Fibroblast of lung (primary cell): Measurements from ENCODE around the gene CATSPERD.

Experiments used
- EZH2 ChIP-seq: IDR thresholded peaks from 2 replicates; pipeline ENCODE4 v1.5.1; 2012; ENCODE audit warnings: low read length, control low read depth, mild to moderate bottlenecking; ENCODE audit errors: missing control alignments
- TF ChIP-seq, protein P1 (sequence below), 2 donors: IDR thresholded peaks in 1 of 2; conservative IDR thresholded peaks in 1 of 2; 1 replicate in 1 of 2; 2 replicates in 1 of 2; pipeline ENCODE4 v1.5.1; 2011 to 2012; ENCODE audit warnings: low read length in 2 of 2, control low read depth in 1 of 2, inconsistent platforms in 1 of 2, low read depth in 1 of 2, mild to moderate bottlenecking in 1 of 2

DNA sequence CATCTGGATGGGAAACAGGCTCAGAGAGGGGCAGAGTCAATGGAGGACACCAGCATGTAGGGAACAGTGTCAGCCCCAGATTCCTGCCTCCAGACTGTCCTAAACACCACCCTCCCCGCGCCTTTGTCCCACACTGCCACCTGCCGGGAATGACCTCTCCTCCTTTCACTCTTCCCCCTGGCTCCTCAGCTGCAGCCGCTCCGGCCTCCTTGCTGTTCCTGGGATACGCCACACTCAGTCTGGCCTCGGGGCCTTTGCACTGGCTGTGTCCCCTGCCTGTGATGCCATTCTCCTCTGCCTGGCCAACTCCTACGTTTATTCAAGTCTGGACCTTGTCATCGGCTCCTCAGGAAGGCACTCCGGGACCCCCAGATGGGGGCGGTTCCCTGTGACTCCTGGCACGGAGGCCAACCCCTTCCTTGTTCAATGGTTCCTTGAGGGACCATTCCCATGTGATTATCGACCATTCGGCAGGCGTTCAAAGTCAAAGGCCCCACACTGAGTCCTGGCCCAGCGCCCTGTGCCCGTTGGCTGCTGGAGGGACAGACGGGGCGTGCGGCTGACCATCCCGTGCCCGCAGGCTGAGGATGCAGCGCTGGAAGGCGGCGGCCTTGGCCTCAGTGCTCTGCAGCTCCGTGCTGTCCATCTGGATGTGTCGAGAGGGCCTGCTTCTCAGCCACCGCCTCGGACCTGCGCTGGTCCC, 103.3 kb downstream of the CATSPERD start:
- TF ChIP-seq, protein P1, sequence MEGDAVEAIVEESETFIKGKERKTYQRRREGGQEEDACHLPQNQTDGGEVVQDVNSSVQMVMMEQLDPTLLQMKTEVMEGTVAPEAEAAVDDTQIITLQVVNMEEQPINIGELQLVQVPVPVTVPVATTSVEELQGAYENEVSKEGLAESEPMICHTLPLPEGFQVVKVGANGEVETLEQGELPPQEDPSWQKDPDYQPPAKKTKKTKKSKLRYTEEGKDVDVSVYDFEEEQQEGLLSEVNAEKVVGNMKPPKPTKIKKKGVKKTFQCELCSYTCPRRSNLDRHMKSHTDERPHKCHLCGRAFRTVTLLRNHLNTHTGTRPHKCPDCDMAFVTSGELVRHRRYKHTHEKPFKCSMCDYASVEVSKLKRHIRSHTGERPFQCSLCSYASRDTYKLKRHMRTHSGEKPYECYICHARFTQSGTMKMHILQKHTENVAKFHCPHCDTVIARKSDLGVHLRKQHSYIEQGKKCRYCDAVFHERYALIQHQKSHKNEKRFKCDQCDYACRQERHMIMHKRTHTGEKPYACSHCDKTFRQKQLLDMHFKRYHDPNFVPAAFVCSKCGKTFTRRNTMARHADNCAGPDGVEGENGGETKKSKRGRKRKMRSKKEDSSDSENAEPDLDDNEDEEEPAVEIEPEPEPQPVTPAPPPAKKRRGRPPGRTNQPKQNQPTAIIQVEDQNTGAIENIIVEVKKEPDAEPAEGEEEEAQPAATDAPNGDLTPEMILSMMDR (conservative IDR thresholded peaks at IDR 0.05 in 1 of 2, IDR thresholded peaks at IDR 0.05 in 1 of 2; ENCODE audit: low read depth in 1 of 2, low read length in 2 of 2): no peak
- TF ChIP-seq EZH2: no peak
